ENCODE measurements around the gene SUMF1.

DNA sequence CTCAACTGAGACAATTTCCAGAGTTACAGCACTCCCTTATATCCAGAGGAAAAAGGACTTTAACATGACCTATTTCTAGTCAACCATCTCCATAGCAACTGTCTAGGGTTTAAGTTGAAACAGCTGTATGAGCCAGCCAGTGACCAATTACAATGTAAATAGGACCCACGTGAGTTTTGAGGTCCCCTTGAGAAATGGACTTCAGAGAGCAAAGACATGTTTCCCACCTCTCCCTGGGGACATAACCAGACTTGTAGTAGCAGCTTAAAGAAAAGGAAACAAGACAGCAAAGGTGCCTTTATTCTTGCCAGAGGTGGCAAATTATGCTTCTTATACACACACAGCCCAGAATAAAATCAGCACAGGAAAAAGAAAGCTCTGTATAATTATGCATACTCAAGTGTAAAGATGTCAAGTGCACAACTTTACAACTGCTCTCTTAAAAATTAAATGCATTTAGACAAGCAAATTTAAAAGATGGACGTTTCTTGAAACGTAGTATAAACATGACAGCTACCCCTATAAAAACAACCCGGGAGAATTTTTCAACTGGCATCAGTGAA is 40.2 kb downstream of the SUMF1 start:
- no peak for TF ChIP-seq TEAD4 (IDR thresholded peaks at IDR 0.05)
- TF ChIP-seq TAF1 (IDR thresholded peaks at IDR 0.05; ENCODE audit: low read depth) = no peak
- TF ChIP-seq YY1 (IDR thresholded peaks at IDR 0.05; ENCODE audit: low read depth) = no peak
- TF ChIP-seq, protein P1, sequence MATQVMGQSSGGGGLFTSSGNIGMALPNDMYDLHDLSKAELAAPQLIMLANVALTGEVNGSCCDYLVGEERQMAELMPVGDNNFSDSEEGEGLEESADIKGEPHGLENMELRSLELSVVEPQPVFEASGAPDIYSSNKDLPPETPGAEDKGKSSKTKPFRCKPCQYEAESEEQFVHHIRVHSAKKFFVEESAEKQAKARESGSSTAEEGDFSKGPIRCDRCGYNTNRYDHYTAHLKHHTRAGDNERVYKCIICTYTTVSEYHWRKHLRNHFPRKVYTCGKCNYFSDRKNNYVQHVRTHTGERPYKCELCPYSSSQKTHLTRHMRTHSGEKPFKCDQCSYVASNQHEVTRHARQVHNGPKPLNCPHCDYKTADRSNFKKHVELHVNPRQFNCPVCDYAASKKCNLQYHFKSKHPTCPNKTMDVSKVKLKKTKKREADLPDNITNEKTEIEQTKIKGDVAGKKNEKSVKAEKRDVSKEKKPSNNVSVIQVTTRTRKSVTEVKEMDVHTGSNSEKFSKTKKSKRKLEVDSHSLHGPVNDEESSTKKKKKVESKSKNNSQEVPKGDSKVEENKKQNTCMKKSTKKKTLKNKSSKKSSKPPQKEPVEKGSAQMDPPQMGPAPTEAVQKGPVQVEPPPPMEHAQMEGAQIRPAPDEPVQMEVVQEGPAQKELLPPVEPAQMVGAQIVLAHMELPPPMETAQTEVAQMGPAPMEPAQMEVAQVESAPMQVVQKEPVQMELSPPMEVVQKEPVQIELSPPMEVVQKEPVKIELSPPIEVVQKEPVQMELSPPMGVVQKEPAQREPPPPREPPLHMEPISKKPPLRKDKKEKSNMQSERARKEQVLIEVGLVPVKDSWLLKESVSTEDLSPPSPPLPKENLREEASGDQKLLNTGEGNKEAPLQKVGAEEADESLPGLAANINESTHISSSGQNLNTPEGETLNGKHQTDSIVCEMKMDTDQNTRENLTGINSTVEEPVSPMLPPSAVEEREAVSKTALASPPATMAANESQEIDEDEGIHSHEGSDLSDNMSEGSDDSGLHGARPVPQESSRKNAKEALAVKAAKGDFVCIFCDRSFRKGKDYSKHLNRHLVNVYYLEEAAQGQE (IDR thresholded peaks at IDR 0.05; ENCODE audit: low read depth) = no peak
- no peak for TF ChIP-seq CEBPB (IDR thresholded peaks at IDR 0.05)
- TF ChIP-seq ZBTB7A (IDR thresholded peaks at IDR 0.05; ENCODE audit: low read depth) = no peak
- TF ChIP-seq, protein P2, sequence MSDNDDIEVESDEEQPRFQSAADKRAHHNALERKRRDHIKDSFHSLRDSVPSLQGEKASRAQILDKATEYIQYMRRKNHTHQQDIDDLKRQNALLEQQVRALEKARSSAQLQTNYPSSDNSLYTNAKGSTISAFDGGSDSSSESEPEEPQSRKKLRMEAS (IDR thresholded peaks at IDR 0.05) = no peak

Measured in Ishikawa (cell line).